ENCODE results near the gene TMEM151A. TPM values are rescaled to one million over a fixed set of nuclear protein-coding genes. Genes with fewer than 3 reads are reported as not detected.

The TMEM151A gene
- total RNA-seq, 1 experiment from 2014 or later = not detected

GRCh38 chr11:66333896-66334604, 42.4 kb downstream of the TMEM151A start:
- no peak overlapping the region for H3K27ac ChIP-seq (ENCODE audit: low read length)
- no peak for ATAC-seq
- no peak overlapping the region for H2AFZ ChIP-seq (ENCODE audit: low read length)
- H3K9ac ChIP-seq (ENCODE audit: low read length) = no peak overlapping the region
- H3F3A ChIP-seq (ENCODE audit: low read length, unreplicated experiment) = peaks cover 7% of the 10 kb centered on the region
- TF ChIP-seq CTCF (conservative IDR thresholded peaks at IDR 0.05; ENCODE audit: low read depth, low read length) (no peak), EZH2 (IDR thresholded peaks at IDR 0.05; ENCODE audit: low read length, unreplicated experiment) (no peak)
- H3K79me2 ChIP-seq (ENCODE audit: low read length) = peaks cover 17% of the 10 kb centered on the region
- BruUV-seq (replicated peaks) = no TSS peak
- CTCF ChIA-PET = interaction anchor here (2.6 kb wide), 1 partner anchor 22 kb away, joined by 21 read pairs; no protein-coding TSS in a partner anchor
- no peaks in the 10 kb centered on the region for H3K27me3 ChIP-seq (ENCODE audit: low read length)
- peaks cover 31% of the 10 kb centered on the region for H3K4me1 ChIP-seq (ENCODE audit: insufficient read depth, low read length)
- H3K36me3 ChIP-seq (ENCODE audit: low read depth, low read length) = peaks cover 22% of the 10 kb centered on the region; the same call in 1 of the 2 replicates
- H3K4me3 ChIP-seq (ENCODE audit: low read length) = no peak overlapping the region
- DNase-seq = no peak
- no peak overlapping the region for H3K4me2 ChIP-seq (ENCODE audit: low read length)
- POLR2A ChIA-PET (ENCODE audit: unreplicated experiment) = no interaction called here
- H4K20me1 ChIP-seq (ENCODE audit: low read length) = no peaks in the 10 kb centered on the region
- intact Hi-C loops (cut with micrococcal nuclease) = no loop called here
- H3K9me3 ChIP-seq (ENCODE audit: low read length) = no peaks in the 10 kb centered on the region
- H3K9me2 ChIP-seq (replicated peaks; ENCODE audit: low read length) = no peaks in the 10 kb centered on the region

DNA sequence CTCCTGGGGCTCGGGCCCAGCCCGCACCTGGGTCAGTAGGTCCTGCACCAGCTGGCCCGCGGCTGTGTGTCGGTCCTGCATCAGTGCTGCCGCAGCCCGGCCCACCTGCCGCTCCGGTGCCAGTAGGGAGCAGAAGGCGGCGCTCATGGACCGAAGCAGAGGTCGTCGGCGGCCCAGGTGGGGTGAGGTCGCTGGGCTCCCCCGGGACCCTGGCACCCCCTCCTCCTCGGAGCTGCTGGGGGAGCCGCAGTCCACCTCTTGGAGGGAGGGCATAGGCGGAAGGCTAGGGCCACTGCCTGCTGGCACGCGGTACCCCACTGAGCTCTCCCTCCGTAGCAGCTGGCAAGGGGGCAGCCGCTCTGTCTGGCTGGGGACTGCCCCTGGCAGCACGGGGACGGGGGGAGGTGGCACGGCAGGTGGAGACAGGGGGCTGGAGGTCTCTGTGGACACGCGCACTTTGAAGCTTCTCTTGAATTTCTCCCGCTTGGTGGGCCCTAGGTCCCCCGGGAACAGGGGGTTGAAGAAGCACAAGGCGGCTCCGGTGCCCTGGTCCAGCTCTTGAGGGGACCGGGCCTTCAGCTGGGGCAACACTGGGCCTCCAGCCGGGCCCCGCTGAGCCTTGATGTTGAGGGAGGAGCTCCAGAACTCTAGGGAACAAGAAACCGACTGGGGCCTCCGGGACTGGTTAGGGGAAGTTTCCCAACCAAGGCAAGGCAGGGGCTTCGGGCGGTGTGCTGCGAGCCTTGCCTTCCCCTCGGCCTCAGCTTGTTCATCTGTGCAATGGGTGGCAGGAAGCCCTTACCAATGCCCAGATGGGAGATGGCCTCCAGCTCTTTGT, 43.1 kb downstream of the TMEM151A start:
- Histone ChIP-seq H3K9me3 (ENCODE audit: low read length) (no peaks in the 10 kb centered on the region), H3K4me3 (ENCODE audit: low read length) (peak overlapping the region; percentile 81), H3F3A (ENCODE audit: low read length, unreplicated experiment) (peaks cover 7% of the 10 kb centered on the region), H3K9me2 (replicated peaks; ENCODE audit: low read length) (no peaks in the 10 kb centered on the region), H3K9ac (ENCODE audit: low read length) (peak overlapping the region; percentile 96), H3K36me3 (ENCODE audit: low read depth, low read length) (peaks cover 22% of the 10 kb centered on the region; the same call in 1 of the 2 replicates), H3K27me3 (ENCODE audit: low read length) (no peaks in the 10 kb centered on the region), H3K4me1 (ENCODE audit: insufficient read depth, low read length) (peaks cover 31% of the 10 kb centered on the region), H3K27ac (ENCODE audit: low read length) (peak overlapping the region; percentile 96), H3K4me2 (ENCODE audit: low read length) (peak overlapping the region; percentile 96), H3K79me2 (ENCODE audit: low read length) (peaks cover 17% of the 10 kb centered on the region), H4K20me1 (ENCODE audit: low read length) (no peaks in the 10 kb centered on the region), H2AFZ (ENCODE audit: low read length) (no peak overlapping the region)
- POLR2A ChIA-PET (ENCODE audit: unreplicated experiment) = interaction anchor here (0.7 to 1.9 kb wide), 3 partner anchors 8 to 22 kb away, joined by 3 to 16 read pairs (median 3); no protein-coding TSS in a partner anchor
- no peak for DNase-seq
- ATAC-seq = no peak
- intact Hi-C loops (cut with micrococcal nuclease) = no loop called here
- TF ChIP-seq CTCF (conservative IDR thresholded peaks at IDR 0.05; ENCODE audit: low read depth, low read length) (no peak), EZH2 (IDR thresholded peaks at IDR 0.05; ENCODE audit: low read length, unreplicated experiment) (no peak), EZH2phosphoT487 (IDR thresholded peaks at IDR 0.05; ENCODE audit: borderline replicate concordance, low read length) (no peak)
- CTCF ChIA-PET = interaction anchor here (1.1 to 2.6 kb wide), 4 partner anchors 23 to 77 kb away, joined by 3 to 21 read pairs (median 8); partner anchors contain the start of gene YIF1A
- no TSS peak for BruUV-seq (replicated peaks)

Measured in PC-3 (cell line).